Ishikawa (cell line): ENCODE results near the gene SRRM3.
A peak's percentile ranks its signal among the peaks of the same experiment; 100 is the strongest.

Source experiments
- CEBPB ChIP-seq: IDR thresholded peaks from 2 replicates; pipeline ENCODE4 v1.6.1; 2012
- CREB1 ChIP-seq: IDR thresholded peaks from 2 replicates; pipeline ENCODE4 v1.6.1; 2012; ENCODE audit warnings: low read depth
- EGR1 ChIP-seq: IDR thresholded peaks from 2 replicates; pipeline ENCODE4 v1.6.1; 2012
- EP300 ChIP-seq: IDR thresholded peaks from 2 replicates; pipeline ENCODE4 v1.6.1; 2012; ENCODE audit warnings: borderline replicate concordance
- FOXM1 ChIP-seq: IDR thresholded peaks from 2 replicates; pipeline ENCODE4 v1.6.1; 2012; ENCODE audit warnings: low read depth, borderline replicate concordance
- NFIC ChIP-seq: IDR thresholded peaks from 2 replicates; pipeline ENCODE4 v1.6.1; 2012
- RAD21 ChIP-seq: IDR thresholded peaks from 2 replicates; pipeline ENCODE4 v1.6.1; 2012; ENCODE audit warnings: low read depth
- TAF1 ChIP-seq: IDR thresholded peaks from 2 replicates; pipeline ENCODE4 v1.6.1; 2012; ENCODE audit warnings: low read depth, mild to moderate bottlenecking
- TCF12 ChIP-seq: IDR thresholded peaks from 2 replicates; pipeline ENCODE4 v1.6.1; 2012; ENCODE audit warnings: low read depth
- TEAD4 ChIP-seq: IDR thresholded peaks from 2 replicates; pipeline ENCODE4 v1.6.1; 2012
- YY1 ChIP-seq: IDR thresholded peaks from 2 replicates; pipeline ENCODE4 v1.6.1; 2012; ENCODE audit warnings: low read depth
- ZBTB7A ChIP-seq: IDR thresholded peaks from 2 replicates; pipeline ENCODE4 v1.6.1; 2012; ENCODE audit warnings: low read depth
- TF ChIP-seq, protein P1 (sequence below): IDR thresholded peaks from 2 replicates; pipeline ENCODE4 v1.6.1; 2012
- TF ChIP-seq, protein P2 (sequence below): IDR thresholded peaks from 2 replicates; pipeline ENCODE4 v1.6.1; 2012; ENCODE audit warnings: low read depth, mild to moderate bottlenecking
- TF ChIP-seq, protein P3 (sequence below): IDR thresholded peaks from 2 replicates; pipeline ENCODE4 v1.6.1; 2012

The SRRM3 gene

DNA sequence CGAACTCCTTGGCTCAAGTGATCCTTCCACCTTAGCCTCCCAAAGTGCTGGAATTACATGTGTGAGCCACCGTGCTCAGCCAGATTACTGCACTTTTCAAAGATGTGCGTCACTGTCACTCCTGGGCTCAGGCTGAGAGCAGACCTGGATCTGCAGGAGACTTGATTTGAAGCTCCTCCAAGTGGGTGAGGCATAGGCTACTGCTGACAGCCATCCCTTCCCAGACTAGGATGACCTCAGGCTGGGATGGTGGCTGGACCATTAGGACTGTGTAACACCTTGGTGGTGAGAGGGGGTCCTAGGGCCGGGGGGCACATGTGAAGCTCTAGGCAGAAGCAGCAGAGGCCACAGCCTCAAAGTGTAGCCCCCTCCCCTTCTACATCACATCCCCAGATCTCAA, 8.2 kb upstream of the SRRM3 start:
- TF ChIP-seq CREB1 (no peak), ZBTB7A (no peak), EP300 (no peak), TCF12 (no peak), TEAD4 (no peak), FOXM1 (no peak), EGR1 (no peak), TAF1 (no peak), NFIC (no peak), RAD21 (no peak)
- TF ChIP-seq, protein P1, sequence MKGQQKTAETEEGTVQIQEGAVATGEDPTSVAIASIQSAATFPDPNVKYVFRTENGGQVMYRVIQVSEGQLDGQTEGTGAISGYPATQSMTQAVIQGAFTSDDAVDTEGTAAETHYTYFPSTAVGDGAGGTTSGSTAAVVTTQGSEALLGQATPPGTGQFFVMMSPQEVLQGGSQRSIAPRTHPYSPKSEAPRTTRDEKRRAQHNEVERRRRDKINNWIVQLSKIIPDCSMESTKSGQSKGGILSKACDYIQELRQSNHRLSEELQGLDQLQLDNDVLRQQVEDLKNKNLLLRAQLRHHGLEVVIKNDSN: no peak
- TF ChIP-seq, protein P2, sequence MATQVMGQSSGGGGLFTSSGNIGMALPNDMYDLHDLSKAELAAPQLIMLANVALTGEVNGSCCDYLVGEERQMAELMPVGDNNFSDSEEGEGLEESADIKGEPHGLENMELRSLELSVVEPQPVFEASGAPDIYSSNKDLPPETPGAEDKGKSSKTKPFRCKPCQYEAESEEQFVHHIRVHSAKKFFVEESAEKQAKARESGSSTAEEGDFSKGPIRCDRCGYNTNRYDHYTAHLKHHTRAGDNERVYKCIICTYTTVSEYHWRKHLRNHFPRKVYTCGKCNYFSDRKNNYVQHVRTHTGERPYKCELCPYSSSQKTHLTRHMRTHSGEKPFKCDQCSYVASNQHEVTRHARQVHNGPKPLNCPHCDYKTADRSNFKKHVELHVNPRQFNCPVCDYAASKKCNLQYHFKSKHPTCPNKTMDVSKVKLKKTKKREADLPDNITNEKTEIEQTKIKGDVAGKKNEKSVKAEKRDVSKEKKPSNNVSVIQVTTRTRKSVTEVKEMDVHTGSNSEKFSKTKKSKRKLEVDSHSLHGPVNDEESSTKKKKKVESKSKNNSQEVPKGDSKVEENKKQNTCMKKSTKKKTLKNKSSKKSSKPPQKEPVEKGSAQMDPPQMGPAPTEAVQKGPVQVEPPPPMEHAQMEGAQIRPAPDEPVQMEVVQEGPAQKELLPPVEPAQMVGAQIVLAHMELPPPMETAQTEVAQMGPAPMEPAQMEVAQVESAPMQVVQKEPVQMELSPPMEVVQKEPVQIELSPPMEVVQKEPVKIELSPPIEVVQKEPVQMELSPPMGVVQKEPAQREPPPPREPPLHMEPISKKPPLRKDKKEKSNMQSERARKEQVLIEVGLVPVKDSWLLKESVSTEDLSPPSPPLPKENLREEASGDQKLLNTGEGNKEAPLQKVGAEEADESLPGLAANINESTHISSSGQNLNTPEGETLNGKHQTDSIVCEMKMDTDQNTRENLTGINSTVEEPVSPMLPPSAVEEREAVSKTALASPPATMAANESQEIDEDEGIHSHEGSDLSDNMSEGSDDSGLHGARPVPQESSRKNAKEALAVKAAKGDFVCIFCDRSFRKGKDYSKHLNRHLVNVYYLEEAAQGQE: no peak

DNA sequence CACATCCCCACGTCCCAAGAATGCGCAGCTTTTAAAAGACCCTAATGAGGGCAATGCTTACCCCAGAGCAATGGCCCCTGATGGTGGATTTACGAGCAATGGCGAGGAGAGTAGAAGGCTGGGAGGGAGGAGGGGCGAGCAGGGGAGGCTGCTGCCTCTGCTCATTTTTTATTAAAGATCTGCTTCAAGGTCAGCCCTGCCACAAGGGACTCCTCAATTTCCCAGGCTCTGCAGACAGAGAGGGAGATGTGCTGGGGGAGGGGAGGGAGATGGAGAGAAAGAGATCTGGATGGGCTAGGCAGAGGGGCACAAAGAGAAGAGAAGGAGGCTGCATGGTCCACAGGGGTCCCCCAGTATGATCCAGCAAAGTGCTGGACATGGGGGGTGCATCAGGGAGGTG, 7.8 kb upstream of the SRRM3 start:
- TF ChIP-seq EP300: no peak
- TF ChIP-seq CREB1: no peak
- TF ChIP-seq EGR1: no peak
- TF ChIP-seq TAF1: no peak
- no peak for TF ChIP-seq NFIC
- TF ChIP-seq, protein P3, sequence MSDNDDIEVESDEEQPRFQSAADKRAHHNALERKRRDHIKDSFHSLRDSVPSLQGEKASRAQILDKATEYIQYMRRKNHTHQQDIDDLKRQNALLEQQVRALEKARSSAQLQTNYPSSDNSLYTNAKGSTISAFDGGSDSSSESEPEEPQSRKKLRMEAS: no peak

DNA sequence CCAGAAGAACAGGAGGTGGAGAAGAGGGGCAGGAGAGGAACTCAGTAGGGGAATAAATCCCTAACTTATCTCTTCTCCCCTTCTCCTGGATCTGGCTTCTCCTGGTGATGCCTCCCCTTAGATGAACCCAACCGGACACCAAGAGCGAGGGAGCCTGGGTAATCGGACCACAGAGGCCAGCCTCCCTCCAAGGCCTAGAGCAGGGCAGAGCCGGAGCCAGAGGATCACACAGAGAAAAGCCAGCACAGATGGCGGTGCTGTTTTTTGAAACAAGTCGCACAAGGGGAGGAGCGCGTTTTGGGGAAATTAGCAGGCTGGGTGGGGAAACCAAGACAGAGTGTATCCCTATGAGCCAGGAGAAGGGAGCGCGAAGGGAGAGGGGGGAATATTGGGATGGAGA, 4.9 kb upstream of the SRRM3 start:
- TF ChIP-seq TAF1 (no peak), RAD21 (no peak), NFIC (no peak), ZBTB7A (no peak), EP300 (no peak), YY1 (no peak)

DNA sequence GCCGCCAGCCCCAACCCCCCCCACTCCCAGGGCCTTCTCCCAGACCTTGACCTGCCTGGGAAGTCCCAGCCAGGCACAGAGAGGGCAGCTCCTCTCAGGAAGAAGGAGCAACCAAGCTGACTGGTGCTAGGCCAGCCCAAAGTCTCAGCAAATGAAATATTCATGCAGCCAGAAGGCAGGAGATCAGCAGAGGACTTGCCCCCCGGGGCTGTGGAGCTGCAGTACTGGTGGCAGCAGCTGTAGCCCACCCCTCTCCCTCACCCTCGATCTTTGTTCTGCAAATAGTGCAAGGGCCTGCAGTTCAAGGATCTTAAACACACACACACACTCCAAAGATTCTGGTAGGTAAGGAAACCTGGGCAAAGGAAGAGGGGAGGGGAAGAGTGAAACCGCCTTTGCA, 3.5 kb upstream of the SRRM3 start:
- TF ChIP-seq, protein P1: no peak

DNA sequence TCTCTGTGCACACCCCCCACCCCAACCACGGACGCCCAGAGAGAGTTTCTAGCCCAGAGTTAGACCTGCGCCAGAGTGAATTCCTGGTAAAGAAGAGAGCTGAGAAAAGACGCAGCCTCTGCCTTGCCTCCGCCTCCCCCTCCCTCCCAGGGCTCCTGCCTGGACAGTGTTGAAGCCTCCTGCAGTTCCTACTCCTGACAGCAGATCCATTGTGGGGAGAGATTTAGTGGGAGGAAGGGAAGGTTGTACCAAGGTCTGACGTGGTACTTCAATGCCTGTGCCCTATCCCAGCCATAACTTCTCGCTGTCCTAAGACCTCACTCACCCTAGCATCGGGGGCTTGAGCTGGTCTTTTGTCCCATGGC, 952 bp downstream of the SRRM3 start:
- TF ChIP-seq TCF12 (no peak), NFIC (no peak), EGR1 (no peak), FOXM1 (no peak), ZBTB7A (no peak), YY1 (no peak), TEAD4 (no peak)
- TF ChIP-seq, protein P1: no peak
- TF ChIP-seq, protein P3: no peak

DNA sequence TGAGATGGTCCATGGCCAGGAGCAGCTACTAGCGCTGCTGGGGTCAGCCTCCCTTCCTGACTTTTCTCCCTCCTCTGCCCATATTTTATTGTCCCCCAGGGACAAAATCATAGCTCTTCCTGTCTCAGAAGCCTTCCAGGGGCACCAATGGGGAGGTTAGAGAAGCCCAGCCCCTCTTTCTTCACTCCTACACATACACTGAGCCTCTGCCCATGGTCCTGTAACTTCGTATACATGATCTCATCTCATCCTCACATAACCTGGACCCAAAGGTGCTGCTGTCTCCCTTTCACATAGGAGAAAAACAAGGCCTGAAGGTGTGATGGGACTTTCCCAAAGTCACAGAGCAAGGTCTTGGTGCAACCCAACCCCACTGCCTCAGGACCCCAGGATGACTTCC, 2.5 kb downstream of the SRRM3 start:
- TF ChIP-seq TEAD4 (no peak), CREB1 (no peak), CEBPB (no peak), EP300 (no peak), FOXM1 (no peak)
- TF ChIP-seq, protein P2: peak; percentile 47; the same call in 1 of the 2 replicates
- TF ChIP-seq, protein P3: no peak

DNA sequence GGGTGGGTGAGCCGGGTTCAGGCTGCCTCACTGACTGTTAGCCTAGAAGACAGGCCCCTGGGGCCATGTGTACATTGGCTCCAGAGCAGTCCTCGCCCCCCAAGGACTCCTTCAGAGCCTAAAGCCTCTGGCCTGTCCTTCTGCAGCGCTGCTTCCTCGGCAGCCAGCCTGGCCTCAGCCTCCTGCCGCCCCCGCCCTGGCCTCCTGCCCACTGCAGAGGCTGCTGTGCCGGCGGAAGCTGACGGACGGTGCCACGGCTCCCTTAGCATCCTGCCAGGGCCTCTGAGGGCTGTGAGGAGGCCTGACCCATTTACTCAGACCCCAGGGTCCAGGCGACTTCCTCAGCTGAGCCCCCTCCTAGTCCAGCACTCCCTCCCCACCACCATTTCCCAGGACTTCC, 4.9 kb downstream of the SRRM3 start:
- TF ChIP-seq EGR1: peak; percentile 86
- TF ChIP-seq, protein P1: no peak
